Non-pigmented ciliary epithelial cell (primary cell): ENCODE measurements around the gene CORO7.

ENCODE experiments used
- DNase-seq: peaks from one replicate; pipeline ENCODE4 v3.0.0-alpha.2; 2010; ENCODE audit warnings: low read depth

The CORO7 gene

GRCh38 chr16:4416200-4417032 lies at the start of gene CORO7:
Gene CORO7 (minus strand): TSS chr16:4416596. CDS start chr16:4416518, 78 bp downstream.
- DNase-seq: no peak

GRCh38 chr16:4463522-4464163 lies 47.2 kb upstream of the CORO7 start:
- no peak for DNase-seq

GRCh38 chr16:4461250-4462085 lies 45.1 kb upstream of the CORO7 start:
- DNase-seq: no peak

GRCh38 chr16:4460936-4461249 lies 44.5 kb upstream of the CORO7 start:
- DNase-seq: no peak

GRCh38 chr16:4455951-4456350 lies 39.6 kb upstream of the CORO7 start:
- no peak for DNase-seq

GRCh38 chr16:4455081-4455480 lies 38.7 kb upstream of the CORO7 start:
- no peak for DNase-seq

GRCh38 chr16:4454623-4455022 lies 38.2 kb upstream of the CORO7 start:
- no peak for DNase-seq

- DNase-seq: no peak
Observed at GRCh38 chr16:4452674-4453073, 36.3 kb upstream of the CORO7 start.

- DNase-seq: no peak
Observed at GRCh38 chr16:4450931-4451519, 34.6 kb upstream of the CORO7 start.

GRCh38 chr16:4450430-4450829 lies 34.0 kb upstream of the CORO7 start:
- DNase-seq: no peak

GRCh38 chr16:4443986-4444385 lies 27.6 kb upstream of the CORO7 start:
- no peak for DNase-seq

- no peak for DNase-seq
Observed at GRCh38 chr16:4443271-4443670, 26.9 kb upstream of the CORO7 start.

GRCh38 chr16:4442371-4442770 lies 26.0 kb upstream of the CORO7 start:
- DNase-seq: no peak

- DNase-seq: no peak
Observed at GRCh38 chr16:4437366-4437765, 21.0 kb upstream of the CORO7 start.

GRCh38 chr16:4435337-4436067 lies 19.1 kb upstream of the CORO7 start:
- DNase-seq: no peak

- DNase-seq: no peak
Observed at GRCh38 chr16:4433914-4434787, 17.8 kb upstream of the CORO7 start.

- DNase-seq: no peak
Observed at GRCh38 chr16:4433228-4433627, 16.8 kb upstream of the CORO7 start.

GRCh38 chr16:4431023-4431422 lies 14.6 kb upstream of the CORO7 start:
- no peak for DNase-seq

- no peak for DNase-seq
Observed at GRCh38 chr16:4428500-4428899, 12.1 kb upstream of the CORO7 start.

- no peak for DNase-seq
Observed at GRCh38 chr16:4426722-4427372, 10.5 kb upstream of the CORO7 start.
